Activated CD4-positive, alpha-beta T cell treated with anti-CD3 and anti-CD28 coated beads, Interleukin-2, amount 50 U/mL, for 4 hours (primary cell): ENCODE results near the gene RIC3.
"Not testable (repeated sequence)": the region's sequence is repeated elsewhere in the genome, so short reads cannot be mapped to it uniquely, and the experiment has no call there.

Experiments
- DNase-seq, 2 experiments: peaks; one replicate each; pipeline ENCODE4 v3.0.0-alpha.2; 2020

RIC3 gene

GRCh38 chr11:8186429-8186828, 17.6 kb upstream of the RIC3 start:
- no peak for DNase-seq

GRCh38 chr11:8183111-8183510, 14.3 kb upstream of the RIC3 start:
- DNase-seq = no peak

GRCh38 chr11:8180469-8180868, 11.6 kb upstream of the RIC3 start:
- no peak for DNase-seq

GRCh38 chr11:8178297-8178696, 9.5 kb upstream of the RIC3 start:
- no peak for DNase-seq

DNA sequence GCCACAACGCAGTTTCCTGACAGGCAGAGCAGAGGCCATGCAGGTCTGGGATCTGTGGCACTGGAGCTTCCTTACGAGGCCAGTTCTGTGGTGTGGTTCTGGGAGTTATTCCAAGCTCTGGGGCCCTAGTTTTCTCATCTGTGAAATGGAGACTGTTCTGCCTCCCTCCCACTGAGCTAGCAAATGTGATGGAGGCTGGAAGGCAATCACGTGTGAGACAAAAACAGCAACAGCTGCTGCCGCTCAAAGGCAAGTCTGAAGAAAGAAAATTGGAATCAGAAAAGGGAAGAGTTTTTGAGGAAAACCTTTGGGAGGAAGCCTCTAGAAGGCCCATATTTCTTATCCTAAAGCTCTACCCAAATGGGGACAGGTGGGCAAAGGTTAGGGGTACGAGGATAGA, 8.3 kb upstream of the RIC3 start:
- DNase-seq = no peak

- no peak for DNase-seq
Measured at GRCh38 chr11:8167796-8168195, 1.0 kb downstream of the RIC3 start.

DNA sequence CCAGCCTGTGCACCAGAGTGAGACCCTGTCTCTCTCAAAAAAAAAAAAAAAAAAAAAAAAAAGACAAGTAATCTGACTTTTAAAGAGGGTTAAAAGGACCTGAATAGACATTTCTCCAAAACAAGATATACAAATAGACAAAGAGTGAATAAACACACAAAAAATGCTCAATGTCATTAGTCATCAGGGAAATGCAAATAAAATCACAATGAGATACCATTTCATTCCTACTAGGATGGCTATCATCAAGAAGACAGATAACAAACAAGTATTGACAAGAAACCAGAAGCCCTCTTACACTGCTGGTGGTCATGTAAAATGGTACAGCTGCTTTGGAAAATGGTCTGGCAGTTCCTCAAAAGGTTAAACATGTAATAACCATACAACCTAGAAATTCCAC, 4.1 kb downstream of the RIC3 start:
- no peak for DNase-seq

DNA sequence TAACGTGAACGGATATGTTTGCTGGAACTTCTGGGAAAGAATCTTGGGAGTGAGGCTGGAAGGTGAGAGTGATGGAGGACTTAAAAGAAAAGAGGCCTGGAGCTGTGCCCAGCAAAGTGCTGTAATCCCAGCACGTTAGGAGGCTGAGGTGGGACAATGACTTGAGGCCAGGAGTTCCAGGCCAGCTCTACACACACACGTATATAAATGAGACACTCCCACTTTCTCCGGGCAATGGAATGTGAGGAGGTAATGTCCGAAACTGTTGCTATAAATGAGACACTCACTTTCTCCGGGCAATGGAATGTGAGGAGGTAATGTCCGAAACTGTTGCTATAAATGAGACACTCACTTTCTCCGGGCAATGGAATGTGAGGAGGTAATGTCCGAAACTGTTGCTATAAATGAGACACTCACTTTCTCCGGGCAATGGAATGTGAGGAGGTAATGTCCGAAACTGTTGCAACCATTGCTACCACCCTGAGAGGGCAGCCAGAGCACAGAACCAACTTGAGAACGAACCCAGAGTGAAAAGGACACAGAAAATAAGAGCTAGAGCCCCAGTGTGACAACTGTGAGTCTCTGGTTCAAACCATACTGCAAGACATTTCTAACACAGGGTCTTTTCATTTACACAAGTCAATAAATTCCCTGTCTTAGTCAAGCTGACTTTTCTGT, 7.1 kb downstream of the RIC3 start:
- not testable (repeated sequence) for DNase-seq

DNA sequence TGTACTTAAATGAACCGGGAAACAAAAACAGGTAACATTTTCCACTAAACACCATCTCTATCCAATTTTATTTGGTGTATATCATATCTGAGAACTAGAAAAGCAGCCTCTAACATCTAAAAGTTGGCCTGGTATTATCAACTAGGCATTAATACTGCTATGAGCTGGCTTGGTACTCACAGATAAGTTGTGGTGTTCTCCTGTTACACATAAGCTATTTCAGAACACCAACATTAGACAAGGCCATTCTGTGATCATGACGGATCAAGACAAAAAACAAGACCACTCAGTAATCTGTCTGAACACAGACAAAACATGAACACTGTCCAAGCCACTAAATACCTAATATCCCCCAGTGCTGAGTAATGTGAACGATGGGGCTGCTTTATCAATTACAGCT, 11.9 kb downstream of the RIC3 start:
- no peak for DNase-seq

GRCh38 chr11:8149726-8150125, 19.1 kb downstream of the RIC3 start:
- no peak for DNase-seq

GRCh38 chr11:8138526-8138925, 30.3 kb downstream of the RIC3 start:
- no peak for DNase-seq

- DNase-seq = no peak
Measured at GRCh38 chr11:8127447-8127846, 41.4 kb downstream of the RIC3 start.

- no peak for DNase-seq
Measured at GRCh38 chr11:8126649-8127289, 42.1 kb downstream of the RIC3 start.

GRCh38 chr11:8122173-8122764, 46.6 kb downstream of the RIC3 start:
- DNase-seq = no peak

DNA sequence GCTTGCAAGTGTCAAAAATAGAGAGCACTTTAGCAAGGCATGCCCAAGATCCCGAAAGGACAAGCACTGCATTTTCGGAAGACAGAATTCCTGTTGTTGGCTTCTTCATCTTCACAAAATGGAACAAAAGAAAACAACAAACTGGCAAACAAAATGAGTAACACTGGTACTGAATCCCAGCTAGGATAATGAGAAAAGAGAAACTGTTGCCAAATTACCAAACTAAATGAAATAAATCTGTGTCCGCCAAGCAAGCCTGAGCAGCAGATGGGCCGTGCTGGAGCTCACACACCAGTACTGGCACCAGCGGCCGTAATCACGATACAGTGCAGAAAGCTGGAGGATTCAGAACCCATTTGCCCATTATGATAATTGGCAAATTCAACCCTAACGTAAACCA, 57.2 kb downstream of the RIC3 start:
- no peak for DNase-seq

DNA sequence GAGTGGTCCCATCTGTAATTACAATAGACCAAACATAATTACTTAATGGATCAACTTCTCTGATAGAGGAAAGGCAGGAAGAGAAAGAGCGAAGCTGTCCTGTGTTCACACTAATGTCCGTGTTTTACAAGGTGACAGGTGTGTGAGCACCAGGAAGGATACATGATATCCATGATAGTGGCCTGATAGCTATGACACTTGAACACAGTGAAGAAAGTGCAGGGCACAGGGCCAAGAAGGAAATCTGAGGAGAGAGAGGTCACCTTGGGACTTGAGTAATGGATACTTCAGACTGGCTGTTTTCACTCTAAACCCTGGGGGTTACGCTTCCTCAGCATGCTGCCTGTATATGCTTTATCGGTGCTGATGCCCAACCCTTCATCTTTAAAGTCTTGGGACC, 58.4 kb downstream of the RIC3 start:
- DNase-seq = no peak

GRCh38 chr11:8109675-8110074, 59.1 kb downstream of the RIC3 start:
- no peak for DNase-seq

DNA sequence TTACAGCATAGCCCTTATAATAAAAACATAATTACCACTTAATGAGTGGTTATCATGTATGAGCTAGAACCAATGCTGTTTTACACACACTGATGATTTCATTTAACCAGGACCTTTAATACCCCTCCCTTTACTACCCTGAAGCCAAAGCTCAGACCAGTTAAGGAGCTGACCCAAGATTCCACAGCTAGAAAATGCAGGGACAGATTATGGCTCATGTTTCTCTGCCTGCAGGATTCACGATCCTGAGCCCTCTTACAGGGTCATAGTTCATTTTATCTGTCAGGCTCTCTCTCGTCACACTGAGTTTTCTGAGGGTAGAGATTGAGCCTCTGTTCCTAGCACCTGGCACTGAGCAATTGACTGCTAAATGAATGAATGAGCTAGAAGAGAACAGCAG, 60.4 kb downstream of the RIC3 start:
- no peak for DNase-seq

DNA sequence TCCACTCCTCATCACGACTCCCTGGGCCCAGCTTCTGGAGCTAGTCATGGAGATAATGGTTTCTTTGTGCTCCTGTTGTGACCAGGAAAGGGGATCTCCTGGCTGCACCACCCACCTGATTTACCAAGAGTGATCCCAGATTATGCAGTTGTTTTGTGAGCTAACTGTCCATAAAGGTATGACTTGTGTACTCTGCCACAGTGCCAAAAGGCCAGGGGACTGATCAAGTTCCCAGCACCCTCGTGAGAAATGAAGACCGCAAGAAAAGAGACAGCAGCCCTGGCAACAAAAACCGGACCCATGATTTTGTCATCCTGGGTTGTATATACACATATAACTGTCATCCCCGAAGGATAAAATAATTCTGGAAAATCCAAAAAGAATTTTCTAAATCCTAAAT, 61.2 kb downstream of the RIC3 start:
- no peak for DNase-seq

- no peak for DNase-seq
Measured at GRCh38 chr11:8106679-8107078, 62.1 kb downstream of the RIC3 start.

GRCh38 chr11:8105666-8106065, 63.2 kb downstream of the RIC3 start:
- no peak for DNase-seq

DNA sequence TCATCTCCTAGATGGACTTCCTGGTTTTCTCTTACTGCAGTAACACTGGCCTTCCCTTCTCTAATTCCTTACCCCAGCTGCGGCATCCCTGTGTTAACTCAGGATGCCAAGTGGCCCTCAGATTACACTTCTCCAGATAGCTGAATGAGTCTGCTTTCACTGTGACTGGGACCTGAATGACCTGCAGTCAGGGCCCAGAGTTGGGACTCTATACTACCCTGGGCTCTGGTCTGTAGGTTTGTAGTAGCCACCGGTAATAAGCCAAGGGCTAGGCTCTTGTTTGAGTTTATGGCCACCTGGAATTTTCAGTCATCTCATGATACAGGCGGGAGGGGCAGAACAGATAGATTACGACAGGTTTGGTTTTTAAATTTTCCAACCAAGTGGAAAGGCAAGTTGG, 63.7 kb downstream of the RIC3 start:
- no peak for DNase-seq

- no peak for DNase-seq
Measured at GRCh38 chr11:8103909-8104308, 64.9 kb downstream of the RIC3 start.

DNA sequence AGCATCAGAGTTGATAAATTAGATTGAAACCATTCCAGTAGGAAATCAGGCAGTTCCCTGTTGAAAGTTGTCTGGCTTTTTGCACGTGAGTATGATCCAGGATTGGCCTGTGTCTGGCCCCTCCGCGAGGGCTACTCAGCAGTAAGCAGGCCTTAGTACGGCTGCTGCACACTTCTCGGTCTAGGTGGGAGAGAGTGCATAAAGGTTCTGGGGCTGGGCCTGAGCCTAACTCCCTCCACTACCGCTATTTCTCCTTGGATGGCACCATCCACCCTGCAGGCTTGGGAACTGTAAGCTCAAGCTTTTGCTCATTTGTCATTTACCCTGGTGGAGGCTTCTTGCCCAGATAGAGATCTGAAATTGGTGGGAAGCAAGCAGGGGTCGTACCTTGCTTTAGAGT, 65.9 kb downstream of the RIC3 start:
- no peak for DNase-seq
